NCI-H1417 treated with DMSO at 0.1 percent for 48 hours (cell line): Measurements from ENCODE around the gene S100A7A.
"Not testable (repeated sequence)": the region's sequence is repeated elsewhere in the genome, so short reads cannot be mapped to it uniquely, and the experiment has no call there.

Experiments
- DNase-seq: peaks from one replicate; lab custom pipeline; 2025; lab: John Stamatoyannopoulos, UW

S100A7A gene

GRCh38 chr1:153428073-153428638, 11.8 kb downstream of the S100A7A start:
- no peak for DNase-seq

GRCh38 chr1:153428791-153429190, 12.5 kb downstream of the S100A7A start:
- DNase-seq: no peak

GRCh38 chr1:153429266-153430165, 13.2 kb downstream of the S100A7A start:
- DNase-seq: peak; percentile 92

- no peak for DNase-seq
Observed at GRCh38 chr1:153430166-153430553, 13.8 kb downstream of the S100A7A start.

GRCh38 chr1:153430561-153430960, 14.2 kb downstream of the S100A7A start:
- DNase-seq: no peak

GRCh38 chr1:153431002-153431401, 14.7 kb downstream of the S100A7A start:
- no peak for DNase-seq

- DNase-seq: no peak
Observed at GRCh38 chr1:153431427-153431826, 15.1 kb downstream of the S100A7A start.

- DNase-seq: no peak
Observed at GRCh38 chr1:153431928-153432327, 15.6 kb downstream of the S100A7A start.

GRCh38 chr1:153432874-153433681, 16.8 kb downstream of the S100A7A start:
- DNase-seq: no peak

- no peak for DNase-seq
Observed at GRCh38 chr1:153434746-153435455, 18.6 kb downstream of the S100A7A start.

- DNase-seq: no peak
Observed at GRCh38 chr1:153437236-153437635, 20.9 kb downstream of the S100A7A start.

GRCh38 chr1:153438599-153438998, 22.3 kb downstream of the S100A7A start:
- DNase-seq: no peak

- DNase-seq: no peak
Observed at GRCh38 chr1:153439273-153439672, 23.0 kb downstream of the S100A7A start.

- peak; percentile 21 for DNase-seq
Observed at GRCh38 chr1:153441238-153441755, 25.0 kb downstream of the S100A7A start.

- DNase-seq: no peak
Observed at GRCh38 chr1:153443486-153443885, 27.2 kb downstream of the S100A7A start.

- DNase-seq: no peak
Observed at GRCh38 chr1:153444078-153444477, 27.8 kb downstream of the S100A7A start.

- DNase-seq: no peak
Observed at GRCh38 chr1:153447498-153448170, 31.3 kb downstream of the S100A7A start.

- DNase-seq: not testable (repeated sequence)
Observed at GRCh38 chr1:153448851-153449250, 32.5 kb downstream of the S100A7A start.

GRCh38 chr1:153456396-153456795, 40.1 kb downstream of the S100A7A start:
- no peak for DNase-seq

- DNase-seq: no peak
Observed at GRCh38 chr1:153459655-153460054, 43.3 kb downstream of the S100A7A start.

- no peak for DNase-seq
Observed at GRCh38 chr1:153460551-153460950, 44.2 kb downstream of the S100A7A start, which contains the start of gene S100A7. S100A7 (minus strand) TSS chr1:153460651; CDS start chr1:153459013, 1,638 bp downstream.
